PC-3 (cell line): Measurements from ENCODE around the gene ELK3.

Experiments used
- EZH2 ChIP-seq: fragments of 300-600 bp; sonication (generic); IDR thresholded peaks from one replicate; pipeline ENCODE4 v1.6.1; 2017; ENCODE audit warnings: antibody characterized with exemption, mild to moderate bottlenecking, low read length; ENCODE audit not compliant: unreplicated experiment
- EZH2phosphoT487 ChIP-seq: fragments of 300-600 bp; sonication (generic); IDR thresholded peaks from 2 replicates; pipeline ENCODE4 v1.6.1; 2018; ENCODE audit warnings: mild to moderate bottlenecking, antibody characterized with exemption, low read length, borderline replicate concordance
- TF ChIP-seq, protein P1 (sequence below): fragments of 300-600 bp; sonication (generic); conservative IDR thresholded peaks from 2 replicates; pipeline ENCODE4 v1.5.1; 2017; ENCODE audit warnings: antibody characterized with exemption, low read depth, mild to moderate bottlenecking, low read length

DNA sequence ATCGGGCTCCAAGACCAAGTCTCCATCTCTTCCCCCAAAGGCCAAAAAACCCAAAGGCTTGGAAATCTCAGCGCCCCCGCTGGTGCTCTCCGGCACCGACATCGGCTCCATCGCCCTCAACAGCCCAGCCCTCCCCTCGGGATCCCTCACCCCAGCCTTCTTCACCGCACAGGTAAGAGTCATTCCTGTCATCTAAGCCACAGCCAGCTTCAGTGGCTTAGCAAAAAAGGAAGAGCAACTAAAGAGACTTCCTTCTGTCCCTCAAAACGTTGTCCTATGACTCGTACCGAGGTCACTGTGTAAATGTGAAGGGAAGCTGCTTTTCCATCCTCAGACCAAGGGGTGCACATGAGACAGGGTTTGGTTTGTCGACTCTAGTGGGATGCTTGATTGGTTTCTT, 53.4 kb downstream of the ELK3 start:
- TF ChIP-seq, protein P1, sequence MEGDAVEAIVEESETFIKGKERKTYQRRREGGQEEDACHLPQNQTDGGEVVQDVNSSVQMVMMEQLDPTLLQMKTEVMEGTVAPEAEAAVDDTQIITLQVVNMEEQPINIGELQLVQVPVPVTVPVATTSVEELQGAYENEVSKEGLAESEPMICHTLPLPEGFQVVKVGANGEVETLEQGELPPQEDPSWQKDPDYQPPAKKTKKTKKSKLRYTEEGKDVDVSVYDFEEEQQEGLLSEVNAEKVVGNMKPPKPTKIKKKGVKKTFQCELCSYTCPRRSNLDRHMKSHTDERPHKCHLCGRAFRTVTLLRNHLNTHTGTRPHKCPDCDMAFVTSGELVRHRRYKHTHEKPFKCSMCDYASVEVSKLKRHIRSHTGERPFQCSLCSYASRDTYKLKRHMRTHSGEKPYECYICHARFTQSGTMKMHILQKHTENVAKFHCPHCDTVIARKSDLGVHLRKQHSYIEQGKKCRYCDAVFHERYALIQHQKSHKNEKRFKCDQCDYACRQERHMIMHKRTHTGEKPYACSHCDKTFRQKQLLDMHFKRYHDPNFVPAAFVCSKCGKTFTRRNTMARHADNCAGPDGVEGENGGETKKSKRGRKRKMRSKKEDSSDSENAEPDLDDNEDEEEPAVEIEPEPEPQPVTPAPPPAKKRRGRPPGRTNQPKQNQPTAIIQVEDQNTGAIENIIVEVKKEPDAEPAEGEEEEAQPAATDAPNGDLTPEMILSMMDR, result no peak
- TF ChIP-seq EZH2 (no peak), EZH2phosphoT487 (no peak)
